Heart left ventricle (tissue), 13 donors: ENCODE results near the gene YWHAE.
"Not testable (repeated sequence)": the region's sequence is repeated elsewhere in the genome, so short reads cannot be mapped to it uniquely, and the experiment has no call there.

Experiments
- POLR2A ChIP-seq, 2 donors: fragments of 450-650 bp; IDR thresholded peaks; one replicate each; pipeline ENCODE4 v1.6.1; 2017; ENCODE audit warnings: antibody characterized with exemption in 2 of 2, mild to moderate bottlenecking in 2 of 2, moderate library complexity in 2 of 2
- TF ChIP-seq, protein P1 (sequence below), 12 donors: fragments of 200-600 bp; sonication (generic) in 4 of 12; IDR thresholded peaks; one replicate each; pipeline versions ENCODE4 v1.5.0 to v1.8.0; 2018 to 2022; ENCODE audit warnings: antibody characterized with exemption in 12 of 12, mild to moderate bottlenecking in 5 of 12
- donor health status: ischemic (EF 13 %, LVEDD 7.1; RV severe dilation, severe dysfunction).
- donor health status: DM: no; HTN: yes; CAD: no.
- donor health status: DM: no; HTN: no; CAD: no.
- donor health status: ischemic (EF 25% LVEDD 6.9; RV normal size, moderate dysfunction).
- donor health status: ischemic (EF 25% LVEDD 5.7; RV mildly dilated, moderate dysfunction).
- donor health status: ischemic (EF 35%, LVEDD 5.7; RV mildly dilated, moderate dysfunction).
- donor health status: nonischemic (EF 11% LVEDD 7.7; RV severe dilation, severe dysfunction).
- donor health status: DM: yes; HTN: yes; CAD: no.
- donor health status: PGD.
- donor health status: ischemic (EF 29% LVEDD 5.4; RV normal size, mild dysfunction).
- donor health status: nonischemic (EF 23%, LVEDD 6.1; RV moderate dilation, normal function).

DNA sequence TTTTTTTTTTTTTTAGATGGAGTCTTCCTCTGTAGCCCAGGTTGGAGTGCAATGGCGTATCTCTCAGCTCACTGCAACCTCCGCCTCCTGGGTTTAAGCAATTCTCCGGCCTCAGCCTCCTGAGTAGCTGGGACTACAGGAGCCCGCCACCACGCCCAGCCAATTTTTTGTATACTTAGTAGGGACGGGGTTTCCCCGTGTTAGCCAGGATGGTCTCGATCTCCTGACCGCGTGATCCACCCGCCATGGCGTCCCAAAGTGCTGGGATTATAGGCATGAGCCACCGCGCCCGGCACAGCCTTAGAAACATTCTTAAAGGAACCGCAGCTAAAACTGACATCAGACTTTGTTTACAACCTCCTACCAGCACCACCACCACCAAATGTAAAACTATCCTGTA lies 47.5 kb downstream of the YWHAE start:
- TF ChIP-seq, protein P1, sequence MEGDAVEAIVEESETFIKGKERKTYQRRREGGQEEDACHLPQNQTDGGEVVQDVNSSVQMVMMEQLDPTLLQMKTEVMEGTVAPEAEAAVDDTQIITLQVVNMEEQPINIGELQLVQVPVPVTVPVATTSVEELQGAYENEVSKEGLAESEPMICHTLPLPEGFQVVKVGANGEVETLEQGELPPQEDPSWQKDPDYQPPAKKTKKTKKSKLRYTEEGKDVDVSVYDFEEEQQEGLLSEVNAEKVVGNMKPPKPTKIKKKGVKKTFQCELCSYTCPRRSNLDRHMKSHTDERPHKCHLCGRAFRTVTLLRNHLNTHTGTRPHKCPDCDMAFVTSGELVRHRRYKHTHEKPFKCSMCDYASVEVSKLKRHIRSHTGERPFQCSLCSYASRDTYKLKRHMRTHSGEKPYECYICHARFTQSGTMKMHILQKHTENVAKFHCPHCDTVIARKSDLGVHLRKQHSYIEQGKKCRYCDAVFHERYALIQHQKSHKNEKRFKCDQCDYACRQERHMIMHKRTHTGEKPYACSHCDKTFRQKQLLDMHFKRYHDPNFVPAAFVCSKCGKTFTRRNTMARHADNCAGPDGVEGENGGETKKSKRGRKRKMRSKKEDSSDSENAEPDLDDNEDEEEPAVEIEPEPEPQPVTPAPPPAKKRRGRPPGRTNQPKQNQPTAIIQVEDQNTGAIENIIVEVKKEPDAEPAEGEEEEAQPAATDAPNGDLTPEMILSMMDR (IDR thresholded peaks at IDR 0.05), result not testable (repeated sequence)
- not testable (repeated sequence) for TF ChIP-seq POLR2A (IDR thresholded peaks at IDR 0.05)
